Measurements from ENCODE around the gene BBOX1.

BBOX1 gene

DNA sequence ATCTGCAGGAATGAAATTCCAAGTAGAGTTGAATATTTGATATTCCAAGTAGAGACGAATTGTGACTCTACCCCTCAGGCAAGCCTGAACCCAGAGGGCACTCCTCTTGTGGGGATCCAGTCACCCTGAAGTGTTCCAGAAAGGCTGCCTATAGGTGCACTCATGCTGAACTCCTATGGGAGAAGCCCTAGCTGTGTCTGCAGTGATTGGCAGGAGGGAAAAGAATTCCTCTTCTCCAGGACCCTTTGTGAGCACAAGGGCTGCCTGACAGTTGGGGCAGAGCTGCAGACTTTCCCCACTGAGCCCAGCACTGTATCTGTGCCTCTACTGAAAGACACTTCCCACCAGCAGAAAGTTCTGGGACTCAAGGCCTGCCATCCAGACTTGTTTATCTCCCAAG, 35.0 kb downstream of the BBOX1 start:
- TF ChIP-seq, protein P1, sequence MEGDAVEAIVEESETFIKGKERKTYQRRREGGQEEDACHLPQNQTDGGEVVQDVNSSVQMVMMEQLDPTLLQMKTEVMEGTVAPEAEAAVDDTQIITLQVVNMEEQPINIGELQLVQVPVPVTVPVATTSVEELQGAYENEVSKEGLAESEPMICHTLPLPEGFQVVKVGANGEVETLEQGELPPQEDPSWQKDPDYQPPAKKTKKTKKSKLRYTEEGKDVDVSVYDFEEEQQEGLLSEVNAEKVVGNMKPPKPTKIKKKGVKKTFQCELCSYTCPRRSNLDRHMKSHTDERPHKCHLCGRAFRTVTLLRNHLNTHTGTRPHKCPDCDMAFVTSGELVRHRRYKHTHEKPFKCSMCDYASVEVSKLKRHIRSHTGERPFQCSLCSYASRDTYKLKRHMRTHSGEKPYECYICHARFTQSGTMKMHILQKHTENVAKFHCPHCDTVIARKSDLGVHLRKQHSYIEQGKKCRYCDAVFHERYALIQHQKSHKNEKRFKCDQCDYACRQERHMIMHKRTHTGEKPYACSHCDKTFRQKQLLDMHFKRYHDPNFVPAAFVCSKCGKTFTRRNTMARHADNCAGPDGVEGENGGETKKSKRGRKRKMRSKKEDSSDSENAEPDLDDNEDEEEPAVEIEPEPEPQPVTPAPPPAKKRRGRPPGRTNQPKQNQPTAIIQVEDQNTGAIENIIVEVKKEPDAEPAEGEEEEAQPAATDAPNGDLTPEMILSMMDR (conservative IDR thresholded peaks at IDR 0.05) = no peak

DNA sequence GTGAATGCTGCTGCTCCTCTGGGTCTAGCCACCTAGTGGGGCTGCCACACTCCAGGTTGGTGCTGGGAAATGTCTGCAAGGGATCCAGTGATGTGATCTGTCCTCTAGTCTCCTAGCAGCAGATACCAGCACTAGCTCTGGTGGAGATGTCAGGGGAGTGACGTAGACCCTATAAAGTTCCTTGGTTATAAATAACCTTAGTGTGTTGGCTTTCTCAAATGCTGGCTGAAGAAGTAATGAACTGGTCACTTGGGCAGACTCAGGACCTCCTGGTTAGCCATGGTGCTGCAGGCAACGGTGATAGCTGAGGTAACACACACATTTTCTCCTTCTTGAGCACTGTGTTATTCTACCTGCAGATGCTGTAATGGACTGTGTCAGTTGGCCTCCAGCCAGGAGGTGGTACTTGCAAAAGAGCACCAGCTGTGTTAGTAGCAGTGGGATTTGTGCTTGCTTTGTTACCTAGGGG, 35.5 kb downstream of the BBOX1 start:
- TF ChIP-seq, protein P1 (conservative IDR thresholded peaks at IDR 0.05) = no peak
- no peak overlapping the region for H3K27ac ChIP-seq

More for the DNA sequence above, 35.0 kb downstream of the BBOX1 start:
- H3K27ac ChIP-seq = no peak overlapping the region

DNA sequence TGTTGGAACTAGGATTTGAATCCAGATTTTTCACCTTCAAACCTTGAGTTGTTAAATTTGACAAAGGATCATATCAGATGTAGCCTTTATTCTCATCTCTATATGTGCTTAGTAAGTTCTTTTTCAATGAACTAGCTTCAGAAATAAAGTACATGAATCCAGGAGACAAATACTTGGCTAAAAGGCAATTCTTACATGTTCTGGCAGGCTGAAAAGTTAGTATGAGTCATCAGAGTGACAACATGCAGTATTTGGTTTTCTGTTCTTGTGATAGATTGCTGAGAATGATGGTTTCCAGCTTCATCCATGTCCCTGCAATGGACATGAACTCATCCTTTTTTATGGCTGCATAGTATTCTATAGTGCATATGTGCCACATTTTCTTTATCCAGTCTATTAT, 40.4 kb downstream of the BBOX1 start:
- TF ChIP-seq, protein P1 (conservative IDR thresholded peaks at IDR 0.05) = no peak
- H3K27ac ChIP-seq = no peak overlapping the region

DNA sequence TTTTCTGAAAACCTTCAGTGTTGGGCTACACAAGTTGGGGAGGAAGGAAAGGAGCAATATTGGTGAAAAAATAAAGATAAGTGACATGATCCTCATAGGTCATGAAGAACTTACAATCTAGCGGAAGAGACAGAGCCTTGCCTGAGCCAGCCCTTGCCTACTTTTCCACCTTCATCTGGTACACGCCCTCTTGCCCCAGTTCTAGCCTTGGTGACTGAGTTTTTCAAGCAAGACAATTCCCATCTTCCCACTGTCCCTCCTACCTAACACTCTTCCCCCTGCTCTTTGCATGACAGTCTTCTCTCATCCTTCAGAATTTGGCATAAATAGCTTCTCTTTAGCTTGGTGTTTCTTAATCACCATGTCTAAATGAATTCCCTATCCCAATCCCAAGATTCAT, 42.6 kb downstream of the BBOX1 start:
- TF ChIP-seq, protein P1 (conservative IDR thresholded peaks at IDR 0.05) = no peak
- no peak overlapping the region for H3K27ac ChIP-seq

DNA sequence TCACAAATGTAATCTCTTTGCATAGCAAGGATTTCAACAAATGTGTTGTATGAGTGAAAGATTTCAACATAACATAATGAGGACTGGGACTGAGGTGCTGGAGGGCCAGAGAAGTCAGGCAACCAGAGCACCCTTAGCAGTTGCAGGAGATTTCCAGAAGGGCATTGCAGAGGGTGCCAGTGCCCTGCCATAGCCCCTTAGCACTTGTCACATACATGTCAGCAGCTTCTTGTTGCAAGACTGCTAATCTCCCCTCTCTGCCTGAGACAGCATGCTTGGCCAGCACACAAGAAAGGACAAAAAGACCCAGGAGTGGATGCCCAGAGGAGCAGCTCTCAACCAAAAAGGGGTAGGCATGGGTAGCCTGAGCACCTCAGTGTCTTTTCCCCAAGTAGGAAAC, 43.2 kb downstream of the BBOX1 start:
- no peak overlapping the region for H3K27ac ChIP-seq
- TF ChIP-seq, protein P1 (conservative IDR thresholded peaks at IDR 0.05) = no peak

DNA sequence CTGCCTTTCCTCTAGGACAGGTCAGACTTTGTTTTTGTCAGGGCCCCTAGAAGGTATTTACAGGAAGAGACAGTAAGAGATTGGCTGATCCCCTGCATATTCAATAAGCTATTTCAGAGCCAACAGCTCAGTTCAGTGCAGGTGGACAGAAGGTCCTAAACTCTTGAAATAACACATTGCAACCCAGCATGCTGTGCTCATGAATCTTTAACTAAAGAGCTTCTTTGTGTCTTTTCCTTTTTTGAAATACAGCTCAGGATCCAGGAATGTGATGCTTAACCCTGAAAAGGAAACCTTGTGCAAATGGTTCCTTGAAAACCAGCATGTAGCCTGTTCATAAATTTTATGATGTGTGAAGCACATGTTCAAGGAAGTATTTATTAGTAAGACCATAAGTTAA, 43.9 kb downstream of the BBOX1 start:
- TF ChIP-seq, protein P1 (conservative IDR thresholded peaks at IDR 0.05) = no peak
- no peak overlapping the region for H3K27ac ChIP-seq

DNA sequence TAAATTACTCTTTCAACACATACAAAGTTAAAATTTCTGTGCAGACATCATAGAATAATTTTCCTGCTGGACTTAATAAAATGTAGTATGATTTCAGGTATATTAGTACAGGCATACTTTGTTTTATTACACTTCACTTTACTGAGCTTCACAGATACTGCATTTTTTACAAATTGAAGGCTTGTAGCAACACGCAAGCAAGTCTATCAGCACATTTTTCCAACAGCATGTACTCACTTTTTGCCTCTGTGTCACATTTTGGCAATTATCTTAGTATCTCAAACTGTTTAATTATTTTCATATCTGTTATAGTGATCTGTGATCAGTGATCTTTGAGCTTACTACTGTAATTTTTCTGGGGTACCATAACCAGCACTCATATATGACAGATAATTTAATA, 44.5 kb downstream of the BBOX1 start:
- H3K27ac ChIP-seq = no peak overlapping the region
- TF ChIP-seq, protein P1 (conservative IDR thresholded peaks at IDR 0.05) = no peak
